Hair follicle dermal papilla cell (primary cell): ENCODE data around the gene NOG. TPM values are rescaled to one million over a fixed set of nuclear protein-coding genes. Genes with fewer than 3 reads are reported as not detected.

Source experiments
- small RNA-seq: library from RNA; depleted of rRNA; stranded (forward); fragments of <200 nt; gene quantifications from one replicate; pipeline ENCODE3, GENCODE V24; 2012
- total RNA-seq: library from RNA; depleted of rRNA; stranded (reverse); fragments of >200 nt; gene quantifications from 2 replicates; pipeline ENCODE4 v1.2.3, GENCODE V29; 2012

The NOG gene
- 8.3 and 15.4 TPM in 2 replicates for total RNA-seq

GRCh38 chr17:56593646-56594319 lies at the start of gene NOG:
Gene NOG, plus strand, starts transcription at chr17:56593699. Its CDS starts 525 bp downstream, at chr17:56594224.

Small RNA genes lying within 50 kb of the gene (small RNA-seq; reads per million reads assigned to genes)
- gene RPL39P33 = not detected

Other genes with a start within 250 kb of the NOG start
- 1.1 and 1.2 TPM in 2 replicates for gene C17orf67, start 240.2 kb downstream of the NOG start, total RNA-seq
- 6.3 and 8.1 TPM in 2 replicates for gene DGKE, start 240.5 kb downstream of the NOG start, total RNA-seq